Renal cortex interstitium (tissue), 11 donors: ENCODE data around the gene FSCN2. TPM values are rescaled to one million over a fixed set of nuclear protein-coding genes. Genes with fewer than 3 reads are reported as not detected.

Source experiments
- DNase-seq, 11 donors: peaks; one replicate each; pipeline ENCODE4 v3.0.0-alpha.2; 2013; ENCODE audit warnings: low read depth in 9 of 11, low spot score in 4 of 11; ENCODE audit errors: extremely low read depth in 1 of 11
- polyA plus RNA-seq, 3 donors: library from polyadenylated mRNA; unstranded; fragments of 120-200 nt; gene quantifications; one replicate each; pipeline ENCODE4 v1.2.1, GENCODE V29; 2013; ENCODE audit not compliant: insufficient read length in 3 of 3

FSCN2 gene
- polyA plus RNA-seq, 3 donors: 1.2 to 2.4 (median 1.6) TPM

GRCh38 chr17:81535480-81536298 is 7.5 kb downstream of the FSCN2 start:
- DNase-seq: no peak

- no peak for DNase-seq
Observed at GRCh38 chr17:81536299-81537290, 8.4 kb downstream of the FSCN2 start.

GRCh38 chr17:81537343-81537855 is 9.2 kb downstream of the FSCN2 start:
- peak in 1 of 11 donors; percentile 75 for DNase-seq

- no peak for DNase-seq
Observed at GRCh38 chr17:81537856-81538555, 9.8 kb downstream of the FSCN2 start.

GRCh38 chr17:81538651-81539570 is 10.7 kb downstream of the FSCN2 start:
- DNase-seq: no peak

- no peak for DNase-seq
Observed at GRCh38 chr17:81539571-81539900, 11.4 kb downstream of the FSCN2 start.

GRCh38 chr17:81539961-81540675 is 11.9 kb downstream of the FSCN2 start:
- DNase-seq: no peak

- DNase-seq: no peak
Observed at GRCh38 chr17:81540676-81541027, 12.5 kb downstream of the FSCN2 start.

GRCh38 chr17:81541123-81541522 is 12.9 kb downstream of the FSCN2 start:
- DNase-seq: no peak

GRCh38 chr17:81542431-81543338 is 14.5 kb downstream of the FSCN2 start:
- DNase-seq: no peak

GRCh38 chr17:81543339-81543675 is 15.1 kb downstream of the FSCN2 start:
- DNase-seq: no peak

- DNase-seq: no peak
Observed at GRCh38 chr17:81543756-81544155, 15.6 kb downstream of the FSCN2 start.

- DNase-seq: no peak
Observed at GRCh38 chr17:81544281-81544974, 16.3 kb downstream of the FSCN2 start.

- DNase-seq: no peak
Observed at GRCh38 chr17:81545160-81545949, 17.2 kb downstream of the FSCN2 start.

- DNase-seq: no peak
Observed at GRCh38 chr17:81546906-81547613, 18.9 kb downstream of the FSCN2 start.
